Left colon (tissue), 2 donors: Measurements from ENCODE around the gene LGALS4. TPM values are rescaled to one million over a fixed set of nuclear protein-coding genes. Genes with fewer than 3 reads are reported as not detected.
A peak's percentile ranks its signal among the peaks of the same experiment; 100 is the strongest.
"Not testable (repeated sequence)": the region's sequence is repeated elsewhere in the genome, so short reads cannot be mapped to it uniquely, and the experiment has no call there.

Experiments used
- ATAC-seq: fragments of 200-7000 bp; cut with Tn5 transposase; one replicate; pipeline ENCODE4 v1.9.1; 2020; ENCODE audit warnings: mild to moderate bottlenecking, moderate library complexity
- DNase-seq, 2 donors: peaks; one replicate each; pipeline ENCODE4 v3.0.0-alpha.2; 2020
- intact Hi-C, 2 donors: fragments of 100-400 bp; cut with DNase I in 1 of 2; cut with micrococcal nuclease in 1 of 2; formaldehyde crosslinking; loops; one replicate each; pipeline versions ENCODE4 v1.11.2 to v1.14.0; 2022; cut with DNase I, micrococcal nuclease
- total RNA-seq, 2 donors: library from RNA; stranded (reverse); fragmentation: NEBNext Ultra II Directional; extraction: Animal tissue kit (Norgen Biotek cat#: 25700); gene quantifications; one replicate each; pipeline ENCODE4 v1.2.1, GENCODE V29; 2021
- donor health status: DM: no; HTN: no; CAD: no.
- donor health status: DM: yes; HTN: yes; CAD: no.

The LGALS4 gene
- total RNA-seq, 2 donors from 2014 or later: 7,382 to 8,588 TPM

DNA sequence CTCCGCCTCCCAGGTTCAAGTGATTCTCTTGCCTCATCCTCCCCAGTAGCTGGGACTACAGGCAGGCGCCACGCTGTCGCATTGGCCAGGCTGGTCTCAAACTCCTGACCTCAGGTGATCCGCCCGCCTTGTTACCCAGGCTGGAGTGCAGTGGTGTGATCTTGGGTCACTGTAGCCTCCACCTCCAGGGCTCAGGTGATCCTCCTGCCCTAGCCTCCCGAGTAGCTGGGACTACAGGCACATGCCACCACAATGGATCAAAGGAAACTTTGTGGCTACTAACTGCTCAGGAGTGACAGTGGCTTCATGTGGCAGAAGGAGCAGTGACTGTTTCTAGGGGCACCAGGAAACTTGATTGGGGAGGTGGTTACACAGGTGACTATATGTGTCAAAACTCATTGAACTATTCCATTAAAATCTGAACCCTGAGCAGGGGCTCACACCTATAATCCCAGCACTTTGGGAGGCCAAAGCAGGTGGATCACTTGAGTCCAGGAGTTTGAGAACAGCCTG is 27.5 kb downstream of the LGALS4 start:
- no peak for ATAC-seq

GRCh38 chr19:38784224-38784623 is 28.5 kb downstream of the LGALS4 start:
- ATAC-seq (peak; percentile 90), DNase-seq (no peak)
- intact Hi-C loops: no loop called here

More for the DNA sequence above, 27.5 kb downstream of the LGALS4 start:
- intact Hi-C loops: no loop called here
- no peak for DNase-seq

- ATAC-seq, DNase-seq, intact Hi-C loops: not testable (repeated sequence)
These were observed 30.5 kb downstream of the LGALS4 start for GRCh38 chr19:38782212-38782611.

- ATAC-seq (no peak), DNase-seq (no peak)
- intact Hi-C loops: no loop called here
These were observed 31.7 kb downstream of the LGALS4 start for GRCh38 chr19:38781058-38781457.

DNA sequence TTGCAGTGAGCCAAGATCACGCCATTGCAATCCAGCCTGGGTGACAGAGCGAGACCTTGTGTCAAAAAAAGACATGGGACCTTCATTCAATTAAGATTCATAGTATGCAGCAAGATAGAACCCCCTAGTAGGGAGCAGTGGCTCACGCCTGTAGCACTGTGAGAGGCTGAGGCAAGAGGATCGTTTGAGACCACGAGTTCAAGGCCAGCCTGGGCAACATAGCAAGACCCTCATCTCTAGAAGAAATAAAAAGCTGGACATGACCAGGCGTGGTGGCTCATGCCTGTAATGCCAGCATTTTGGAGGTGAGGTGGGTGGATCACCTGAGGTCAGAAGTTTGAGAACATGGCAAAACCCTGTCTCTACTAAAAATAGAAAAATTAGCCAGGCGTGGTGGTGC is 32.3 kb downstream of the LGALS4 start:
- DNase-seq (no peak), ATAC-seq (no peak)
- intact Hi-C loops: no loop called here

- intact Hi-C loops: no loop called here
- DNase-seq (no peak), ATAC-seq (no peak)
These were observed 34.0 kb downstream of the LGALS4 start for GRCh38 chr19:38778733-38779132.

DNA sequence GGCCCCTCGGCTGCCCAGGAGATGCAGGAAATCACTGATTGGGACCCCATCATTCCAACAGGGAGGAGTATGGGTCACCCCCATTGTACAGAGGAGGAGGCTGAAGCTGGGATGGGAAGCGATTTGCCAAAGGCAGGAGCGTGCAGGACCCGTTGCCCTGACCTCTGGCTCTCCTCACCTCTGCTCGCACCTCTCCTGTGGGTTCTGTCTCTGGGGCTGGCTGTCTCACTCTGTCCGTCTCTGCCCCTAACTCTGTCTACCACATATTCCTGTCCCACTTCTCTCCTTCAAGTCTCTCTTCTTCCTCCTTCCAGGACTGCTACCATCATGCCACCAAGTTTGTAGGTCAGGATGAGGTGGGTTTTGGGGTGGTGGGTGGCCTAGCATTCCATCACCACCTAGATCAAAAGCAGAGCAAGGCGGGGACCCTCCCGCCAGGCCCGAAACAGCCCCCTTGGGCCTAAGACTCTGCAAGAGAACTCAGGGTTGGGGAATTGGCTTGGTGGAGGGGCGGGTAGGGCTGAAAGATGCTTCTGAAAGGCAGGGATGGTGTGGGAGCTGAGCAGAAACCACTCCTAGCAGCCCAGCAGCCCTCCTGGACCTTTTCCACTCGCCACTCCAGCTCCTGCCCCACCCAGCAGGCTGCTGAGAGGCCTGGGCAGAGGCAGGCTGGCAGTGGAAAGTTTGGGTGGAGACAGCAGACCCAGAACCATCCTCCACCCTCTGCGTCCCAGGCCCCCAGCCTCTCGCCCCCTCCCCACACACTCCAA is 38.4 kb downstream of the LGALS4 start:
- DNase-seq: no peak
- no peak for ATAC-seq
- intact Hi-C loops: no loop called here

- ATAC-seq: no peak
- intact Hi-C loops: no loop called here
- no peak for DNase-seq
These were observed 39.1 kb downstream of the LGALS4 start, which contains the start of gene LGALS7 for GRCh38 chr19:38773469-38774177. Gene LGALS7 (minus strand): TSS chr19:38773517. CDS start chr19:38773492, 25 bp downstream.

GRCh38 chr19:38771569-38771968 is 41.2 kb downstream of the LGALS4 start:
- DNase-seq, intact Hi-C loops: not testable (repeated sequence)
- peak; percentile 62 for ATAC-seq

DNA sequence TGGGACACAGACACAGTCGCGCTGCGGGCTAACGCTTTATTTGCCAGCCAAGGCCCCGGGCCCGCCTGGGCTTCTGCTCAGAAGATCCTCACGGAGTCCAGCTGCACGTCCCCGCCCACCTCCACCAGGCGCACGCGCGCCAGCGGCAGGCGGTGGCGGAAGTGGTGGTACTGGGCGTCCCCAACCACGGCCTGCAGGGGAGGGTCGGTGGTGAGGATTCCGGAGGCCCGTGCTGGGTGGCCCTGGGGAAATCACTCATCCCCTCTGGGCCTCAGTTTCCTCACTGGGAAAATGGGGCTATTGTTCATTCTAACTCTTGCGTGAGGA is 41.8 kb downstream of the LGALS4 start:
- DNase-seq, intact Hi-C loops: not testable (repeated sequence)
- peak; percentile 86 for ATAC-seq

- DNase-seq, intact Hi-C loops: not testable (repeated sequence)
- peak; percentile 18 for ATAC-seq
These were observed 42.4 kb downstream of the LGALS4 start for GRCh38 chr19:38770228-38770948.

GRCh38 chr19:38769635-38770211 is 43.0 kb downstream of the LGALS4 start:
- ATAC-seq: peak; percentile 76
- intact Hi-C loops: no loop called here
- DNase-seq: peak; percentile 90 to 97

DNA sequence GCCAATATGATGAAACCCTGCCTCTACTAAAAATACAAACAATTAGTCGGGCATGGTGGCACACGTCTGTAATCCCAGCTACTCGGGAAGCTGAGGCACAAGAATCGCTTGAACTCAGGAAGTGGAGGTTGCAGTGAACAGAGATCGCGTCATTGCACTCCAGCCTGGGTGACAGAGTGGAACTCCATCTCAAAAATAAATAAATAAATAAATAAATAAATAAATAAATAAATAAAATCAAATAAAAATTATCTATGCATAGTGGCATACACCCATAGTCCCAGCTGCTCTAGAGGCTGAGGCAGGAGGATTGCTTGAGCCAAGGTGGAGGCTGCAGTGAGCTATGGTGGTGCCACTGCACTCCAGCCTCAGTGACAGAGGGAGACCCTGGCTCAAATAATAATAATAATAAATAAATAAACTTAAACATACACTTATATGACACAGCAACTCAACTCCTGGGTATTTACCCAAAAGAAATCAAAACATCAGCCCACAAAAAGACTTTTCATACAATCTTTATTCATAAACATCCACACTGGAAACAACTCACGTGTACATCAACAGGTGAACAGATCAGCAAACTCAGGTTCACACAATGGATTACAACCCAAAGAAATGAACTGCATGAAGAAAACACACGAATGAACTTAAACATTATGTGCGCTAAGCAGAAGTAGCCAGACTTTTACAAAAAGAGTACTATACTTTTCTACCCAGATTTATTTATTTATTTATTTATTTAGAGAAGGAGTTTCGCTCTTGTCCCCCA is 46.3 kb downstream of the LGALS4 start:
- DNase-seq (no peak), ATAC-seq (no peak)
- intact Hi-C loops: no loop called here

DNA sequence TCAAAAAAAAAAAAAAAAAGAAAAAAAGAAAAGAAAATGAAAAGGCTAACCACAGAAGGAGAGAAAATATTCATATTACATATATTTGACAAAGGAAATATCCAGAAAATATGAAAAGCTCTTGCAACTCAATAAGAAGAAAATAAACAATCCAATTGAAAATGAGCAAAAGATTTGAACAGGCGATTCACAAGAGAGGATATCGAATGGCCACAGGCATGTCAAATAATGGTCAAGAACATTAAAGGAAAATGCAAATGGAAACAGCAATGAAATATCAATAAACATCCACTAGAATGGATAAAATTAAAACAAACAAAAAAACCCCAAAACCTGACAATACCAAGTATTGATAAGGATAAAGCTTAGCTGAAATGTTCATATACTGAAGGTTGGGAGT is 47.5 kb downstream of the LGALS4 start:
- intact Hi-C loops: no loop called here
- ATAC-seq: no peak

GRCh38 chr19:38763795-38764220 is 48.9 kb downstream of the LGALS4 start:
- ATAC-seq (no peak), DNase-seq (no peak)
- intact Hi-C loops: no loop called here

More for the DNA sequence above, 47.5 kb downstream of the LGALS4 start:
- no peak for DNase-seq

DNA sequence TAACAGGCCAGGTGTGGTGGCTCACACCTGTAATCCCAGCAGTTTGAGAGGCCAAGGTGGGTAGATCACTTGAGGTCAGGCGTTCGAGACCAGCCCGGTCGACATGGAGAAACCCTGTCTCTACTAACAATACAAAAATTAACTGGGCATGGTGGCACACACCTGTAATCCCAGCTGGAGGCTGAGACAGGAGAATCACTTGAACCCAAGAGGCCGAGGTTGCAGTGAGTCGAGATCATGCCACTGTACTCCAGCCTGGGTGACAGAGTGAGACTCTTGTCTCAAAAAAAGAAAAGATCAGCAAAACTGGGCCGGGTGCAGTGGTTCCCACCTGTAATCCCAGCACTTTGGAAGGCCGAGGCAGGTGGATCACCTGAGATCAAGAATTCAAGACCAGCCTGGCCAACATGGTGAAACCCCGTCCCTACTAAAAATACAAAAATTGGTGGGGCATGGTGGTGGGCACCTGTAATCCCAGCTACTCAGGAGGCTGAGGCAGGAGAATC is 50.8 kb downstream of the LGALS4 start:
- intact Hi-C loops, DNase-seq, ATAC-seq: not testable (repeated sequence)

- ATAC-seq, DNase-seq, intact Hi-C loops: not testable (repeated sequence)
These were observed 51.8 kb downstream of the LGALS4 start for GRCh38 chr19:38760805-38761517.
